DOHH2 (cell line): Measurements from ENCODE around the gene OSBPL2.

Experiments
- EZH2phosphoT487 ChIP-seq: fragments of 200-600 bp; sonication (generic); IDR thresholded peaks from 2 replicates; pipeline ENCODE4 v1.6.1; 2017; ENCODE audit warnings: borderline replicate concordance, mild to moderate bottlenecking, antibody characterized with exemption, low read length, moderate library complexity, mixed read lengths
- TF ChIP-seq, protein P1 (sequence below): fragments of 200-600 bp; sonication (generic); IDR thresholded peaks from one replicate; pipeline ENCODE4 v1.5.1; 2014; ENCODE audit warnings: antibody characterized with exemption, mild to moderate bottlenecking, low read depth, low read length; ENCODE audit not compliant: poor library complexity, severe bottlenecking

DNA sequence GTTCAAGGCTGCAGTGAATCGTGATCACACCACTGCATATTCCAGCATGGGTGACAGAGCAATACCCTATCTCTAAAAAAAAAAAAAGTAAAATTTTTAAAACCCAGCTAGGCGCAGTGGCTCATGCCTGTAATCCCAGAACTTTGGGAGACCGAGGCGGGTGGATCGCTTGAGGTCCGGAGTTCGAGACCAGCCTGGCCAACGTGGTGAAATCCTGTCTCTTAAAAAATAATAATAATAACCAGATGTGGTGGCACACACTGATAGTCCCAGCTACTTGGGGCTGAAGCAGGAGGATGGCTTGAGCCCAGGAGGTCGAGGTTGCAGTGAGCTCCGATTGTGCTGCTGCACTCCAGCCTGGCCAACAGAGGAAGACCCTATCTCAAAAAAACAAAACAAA lies 42.0 kb upstream of the OSBPL2 start:
- TF ChIP-seq, protein P1, sequence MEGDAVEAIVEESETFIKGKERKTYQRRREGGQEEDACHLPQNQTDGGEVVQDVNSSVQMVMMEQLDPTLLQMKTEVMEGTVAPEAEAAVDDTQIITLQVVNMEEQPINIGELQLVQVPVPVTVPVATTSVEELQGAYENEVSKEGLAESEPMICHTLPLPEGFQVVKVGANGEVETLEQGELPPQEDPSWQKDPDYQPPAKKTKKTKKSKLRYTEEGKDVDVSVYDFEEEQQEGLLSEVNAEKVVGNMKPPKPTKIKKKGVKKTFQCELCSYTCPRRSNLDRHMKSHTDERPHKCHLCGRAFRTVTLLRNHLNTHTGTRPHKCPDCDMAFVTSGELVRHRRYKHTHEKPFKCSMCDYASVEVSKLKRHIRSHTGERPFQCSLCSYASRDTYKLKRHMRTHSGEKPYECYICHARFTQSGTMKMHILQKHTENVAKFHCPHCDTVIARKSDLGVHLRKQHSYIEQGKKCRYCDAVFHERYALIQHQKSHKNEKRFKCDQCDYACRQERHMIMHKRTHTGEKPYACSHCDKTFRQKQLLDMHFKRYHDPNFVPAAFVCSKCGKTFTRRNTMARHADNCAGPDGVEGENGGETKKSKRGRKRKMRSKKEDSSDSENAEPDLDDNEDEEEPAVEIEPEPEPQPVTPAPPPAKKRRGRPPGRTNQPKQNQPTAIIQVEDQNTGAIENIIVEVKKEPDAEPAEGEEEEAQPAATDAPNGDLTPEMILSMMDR, result no peak
- TF ChIP-seq EZH2phosphoT487, result no peak
